Endothelial cell of umbilical vein (primary cell): ENCODE results near the gene PRSS33. TPM values are rescaled to one million over a fixed set of nuclear protein-coding genes. Genes with fewer than 3 reads are reported as not detected.

Source experiments
- BruUV-seq: library from RNA; stranded (reverse); fragments of 400-500 nt; replicated peaks from 2 replicates; lab custom pipeline; 2021; lab: Mats Ljungman, UMichigan
- CTCF ChIA-PET: fragments of 300-600, 350-600 bp; sonication (Branson Sonifier 250); formaldehyde crosslinking; loops from one replicate; lab custom pipeline; 2021; ENCODE audit warnings: antibody characterized with exemption, inconsistent platforms; lab: Charles Lee
- POLR2A ChIA-PET: fragments of 300-600, 350-600 bp; sonication (Branson Sonifier 250); formaldehyde crosslinking; loops from one replicate; lab custom pipeline; 2021; ENCODE audit warnings: antibody characterized with exemption, inconsistent platforms; lab: Charles Lee
- DNase-seq: peaks from one replicate; pipeline ENCODE4 v3.0.0-alpha.2; 2011; ENCODE audit warnings: low read depth, low spot score
- FAIRE-seq: peaks from 2 replicates; lab custom pipeline; 2011; peaks lifted over from hg19 to GRCh38; lab: Jason Lieb, UNC
- H2AFZ ChIP-seq: 2 replicates; pipeline ENCODE4 v1.6.0; 2012; ENCODE audit warnings: low read depth, low read length, control low read depth, inconsistent platforms
- H3K27ac ChIP-seq: 2 replicates; pipeline ENCODE4 v1.5.1; 2011; ENCODE audit warnings: low read depth, mild to moderate bottlenecking, control low read depth, low read length, moderate library complexity; ENCODE audit not compliant: insufficient read depth
- H3K27me3 ChIP-seq, 2 experiments: 2 replicates each; pipeline versions ENCODE4 v1.6.0 to v1.6.1; 2011; ENCODE audit warnings: low read length in 2 of 2, mixed read lengths in 1 of 2; ENCODE audit not compliant: control insufficient read depth in 2 of 2, insufficient read depth in 2 of 2
- H3K36me3 ChIP-seq, 2 experiments: 2 replicates in 1 of 2; 3 replicates in 1 of 2; pipeline ENCODE4 v1.5.1; 2011; ENCODE audit warnings: low read length in 2 of 2, mild to moderate bottlenecking in 1 of 2, moderate library complexity in 1 of 2; ENCODE audit not compliant: control insufficient read depth in 2 of 2, insufficient read depth in 2 of 2; ENCODE audit errors: extremely low read depth in 1 of 2
- H3K4me1 ChIP-seq: 3 replicates; pipeline ENCODE4 v1.5.1; 2011; ENCODE audit warnings: mild to moderate bottlenecking, low read length; ENCODE audit not compliant: control insufficient read depth, insufficient read depth; ENCODE audit errors: extremely low read depth
- H3K4me2 ChIP-seq: 2 replicates; pipeline ENCODE4 v1.6.1; 2011; ENCODE audit warnings: low read length, control low read depth, mixed read lengths; ENCODE audit not compliant: insufficient read depth
- H3K4me3 ChIP-seq, 3 experiments: fragments of 200-600 bp in 1 of 3; sonication (generic), shearing (Covaris generic) in 1 of 3; replicated peaks in 1 of 3; 2 replicates each; pipeline ENCODE4 v1.5.1; 2011 to 2016; ENCODE audit warnings: control low read depth in 3 of 3, low read length in 3 of 3, mild to moderate bottlenecking in 2 of 3, inconsistent platforms in 1 of 3, low read depth in 1 of 3, moderate library complexity in 1 of 3; ENCODE audit not compliant: insufficient read depth in 1 of 3
- H3K79me2 ChIP-seq: 2 replicates; pipeline ENCODE4 v1.6.0; 2012; ENCODE audit warnings: low read length, inconsistent platforms; ENCODE audit not compliant: control insufficient read depth, insufficient read depth
- H3K9ac ChIP-seq: replicated peaks from 2 replicates; pipeline ENCODE3; 2011; ENCODE audit warnings: low read length, control low read depth; ENCODE audit not compliant: insufficient read depth; ENCODE audit errors: extremely low read depth
- H3K9me1 ChIP-seq: replicated peaks from 3 replicates; pipeline ENCODE4 v1.6.0; 2011; ENCODE audit warnings: mild to moderate bottlenecking, low read length; ENCODE audit not compliant: control insufficient read depth, insufficient read depth; ENCODE audit errors: extremely low read depth
- H3K9me3 ChIP-seq: replicated peaks from 2 replicates; pipeline ENCODE4 v1.5.1; 2012; ENCODE audit warnings: low read length, inconsistent platforms; ENCODE audit not compliant: control insufficient read depth, insufficient read depth
- H4K20me1 ChIP-seq: replicated peaks from 2 replicates; pipeline ENCODE3; 2011; ENCODE audit warnings: mild to moderate bottlenecking, low read length; ENCODE audit not compliant: control insufficient read depth, insufficient read depth; ENCODE audit errors: extremely low read depth
- CTCF ChIP-seq, 2 donors: IDR thresholded peaks; 1 replicate in 1 of 2; 2 replicates in 1 of 2; pipeline ENCODE4 v1.5.1; 2011; ENCODE audit warnings: low read length in 2 of 2, mild to moderate bottlenecking in 2 of 2, moderate library complexity in 2 of 2, control low read depth in 1 of 2, inconsistent platforms in 1 of 2, low read depth in 1 of 2; ENCODE audit not compliant: insufficient read depth in 1 of 2; ENCODE audit errors: extremely low read depth in 1 of 2
- EZH2 ChIP-seq: IDR thresholded peaks from 2 replicates; pipeline ENCODE4 v1.6.1; 2012; ENCODE audit warnings: borderline replicate concordance, low read depth, mild to moderate bottlenecking, moderate library complexity, low read length, inconsistent platforms; ENCODE audit not compliant: severe bottlenecking
- FOS ChIP-seq: IDR thresholded peaks from 2 replicates; pipeline ENCODE4 v1.6.1; 2011; ENCODE audit warnings: mild to moderate bottlenecking, low read length, moderate library complexity, borderline replicate concordance; ENCODE audit not compliant: insufficient read depth
- GATA2 ChIP-seq: IDR thresholded peaks from 2 replicates; pipeline ENCODE4 v1.7.0; 2011; ENCODE audit warnings: low read depth, mild to moderate bottlenecking, moderate library complexity, mixed read lengths, low read length; ENCODE audit not compliant: insufficient read length, insufficient read depth
- JUN ChIP-seq: IDR thresholded peaks from 2 replicates; pipeline ENCODE4 v1.6.1; 2011; ENCODE audit warnings: borderline replicate concordance, low read depth; ENCODE audit not compliant: insufficient read length, insufficient read depth
- MAX ChIP-seq: IDR thresholded peaks from 2 replicates; pipeline ENCODE4 v1.6.1; 2011; ENCODE audit not compliant: insufficient read depth, insufficient read length
- MYC ChIP-seq: IDR thresholded peaks from one replicate; pipeline ENCODE4 v1.6.1; 2011; ENCODE audit warnings: mild to moderate bottlenecking, low read depth, low read length
- POLR2A ChIP-seq: IDR thresholded peaks from 2 replicates; pipeline ENCODE4 v1.6.1; 2012; ENCODE audit warnings: low read depth, mild to moderate bottlenecking, control low read depth, low read length
- POLR2AphosphoS5 ChIP-seq: IDR thresholded peaks from 2 replicates; pipeline ENCODE4 v1.6.1; 2012; ENCODE audit warnings: low read depth, mild to moderate bottlenecking, control low read depth, low read length, moderate library complexity; ENCODE audit not compliant: insufficient read depth
- dilution Hi-C: fragments of 300-500 bp; cut with MboI; formaldehyde crosslinking; loops from one replicate; pipeline ENCODE4 v1.15.0; 2019; ENCODE audit warnings: low sequenced_read_pairs; ENCODE audit not compliant: extremely low pct_ligation_motif_present
- intact Hi-C: fragments of 100-400 bp; cut with micrococcal nuclease; formaldehyde crosslinking; loops from one replicate; pipeline ENCODE4 v1.10.0; 2022
- polyA plus RNA-seq, 4 experiments: library from polyadenylated mRNA; depleted of rRNA in 3 of 4; stranded (reverse) in 3 of 4; unstranded in 1 of 4; fragments of >200 nt; gene quantifications; 2 replicates each; pipeline versions ENCODE4 v1.2.1 to v1.2.3, GENCODE V29; 2011 to 2012; ENCODE audit warnings: missing spikeins in 1 of 4
- total RNA-seq: library from RNA; stranded (reverse); gene quantifications from 2 replicates; pipeline ENCODE4 v1.2.3, GENCODE V29; 2021

Gene PRSS33
- total and polyA plus RNA-seq, 2 donors (not counting 3 experiments of a cell fraction or from before 2014, with no cell fraction given): not detected

DNA sequence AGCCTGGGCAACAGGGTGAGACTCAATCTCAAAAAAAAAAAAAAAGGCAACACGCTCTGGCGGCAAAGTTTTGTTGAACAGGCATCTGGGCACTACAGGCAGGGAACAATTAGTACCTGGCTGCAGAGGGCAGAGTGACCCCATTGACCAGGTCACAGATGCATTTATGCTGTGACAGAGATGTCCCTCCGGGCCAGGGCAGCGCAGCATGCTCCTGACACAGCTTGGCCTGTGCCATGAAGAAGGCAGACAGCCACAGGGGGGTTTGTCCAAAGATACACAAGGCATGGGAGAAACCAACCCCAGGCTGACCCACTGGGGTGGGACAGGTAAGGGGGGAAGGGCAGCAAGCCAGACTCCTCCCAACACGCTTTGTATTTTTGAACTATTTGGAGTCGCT is 42.6 kb downstream of the PRSS33 start:
- Histone ChIP-seq H3K9me1 (no peaks in the 10 kb centered on the region), H2AFZ (no peak overlapping the region), H3K4me1 (no peaks in the 10 kb centered on the region), H3K4me2 (no peak overlapping the region), H4K20me1 (no peaks in the 10 kb centered on the region), H3K79me2 (no peaks in the 10 kb centered on the region), H3K9ac (no peak overlapping the region), H3K9me3 (no peaks in the 10 kb centered on the region), H3K4me3 (no peak overlapping the region), H3K27ac (no peak overlapping the region), H3K27me3 (no peaks in the 10 kb centered on the region), H3K36me3 (no peaks in the 10 kb centered on the region)
- intact Hi-C loops: no loop called here
- POLR2A ChIA-PET: no interaction called here
- CTCF ChIA-PET: no interaction called here
- no TSS peak for BruUV-seq
- TF ChIP-seq POLR2AphosphoS5: no peak
- TF ChIP-seq POLR2A: no peak
- TF ChIP-seq MAX: no peak
- TF ChIP-seq CTCF (IDR thresholded peaks at IDR 0.05; ENCODE audit: extremely low read depth in 1 of 2, insufficient read depth in 1 of 2, low read depth in 1 of 2, low read length in 2 of 2): no peak
- TF ChIP-seq GATA2: no peak
- TF ChIP-seq JUN: no peak
- TF ChIP-seq MYC: no peak
- TF ChIP-seq FOS: no peak
- no peak for TF ChIP-seq EZH2
- DNase-seq (no peak), FAIRE-seq (no peak)
- dilution Hi-C loops: no loop called here
